NB4 (cell line): ENCODE data around the gene HSPA4.

Experiments used
- DNase-seq: peaks from one replicate; pipeline ENCODE4 v3.0.0; 2010; ENCODE audit warnings: low read depth
- H3K4me3 ChIP-seq: one replicate; pipeline ENCODE4 v1.5.1; 2011; ENCODE audit warnings: mild to moderate bottlenecking, low read depth, low read length, moderate library complexity
- MYC ChIP-seq: IDR thresholded peaks from 2 replicates; pipeline ENCODE4 v1.6.1; 2011; ENCODE audit warnings: low read depth, low read length
- POLR2A ChIP-seq: IDR thresholded peaks from 2 replicates; pipeline ENCODE4 v1.6.1; 2011; ENCODE audit warnings: mild to moderate bottlenecking; ENCODE audit not compliant: insufficient read length; ENCODE audit errors: extremely low read depth
- TF ChIP-seq, protein P1 (sequence below): IDR thresholded peaks from 2 replicates; pipeline ENCODE4 v1.6.1; 2011; ENCODE audit warnings: low read depth, low read length
- TF ChIP-seq, protein P2 (sequence below): IDR thresholded peaks from one replicate; pipeline ENCODE4 v1.5.1; 2012; ENCODE audit warnings: low read depth, low read length

The HSPA4 gene

DNA sequence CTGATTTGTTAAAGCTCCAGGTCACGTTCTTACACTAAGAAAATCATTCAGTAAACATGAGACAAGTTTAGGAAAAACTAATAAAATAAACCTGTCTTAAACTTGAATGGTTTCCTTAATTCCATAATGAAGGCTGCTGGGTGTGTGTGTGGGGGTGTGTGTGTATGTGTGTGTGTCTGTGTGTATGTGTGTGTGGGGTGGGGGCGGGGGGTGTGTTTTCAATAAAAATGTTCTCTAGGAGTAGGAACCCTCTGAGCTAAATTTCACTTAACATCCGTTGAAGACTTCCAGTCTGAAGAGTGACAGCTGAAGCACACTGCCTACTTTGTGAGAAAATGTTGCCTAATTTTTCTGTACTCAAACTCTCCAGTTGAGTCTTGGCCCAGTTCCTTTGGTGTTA is 54.5 kb downstream of the HSPA4 start:
- no peak overlapping the region for H3K4me3 ChIP-seq
- TF ChIP-seq, protein P1, sequence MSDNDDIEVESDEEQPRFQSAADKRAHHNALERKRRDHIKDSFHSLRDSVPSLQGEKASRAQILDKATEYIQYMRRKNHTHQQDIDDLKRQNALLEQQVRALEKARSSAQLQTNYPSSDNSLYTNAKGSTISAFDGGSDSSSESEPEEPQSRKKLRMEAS, result no peak
- no peak for TF ChIP-seq MYC
- TF ChIP-seq, protein P2, sequence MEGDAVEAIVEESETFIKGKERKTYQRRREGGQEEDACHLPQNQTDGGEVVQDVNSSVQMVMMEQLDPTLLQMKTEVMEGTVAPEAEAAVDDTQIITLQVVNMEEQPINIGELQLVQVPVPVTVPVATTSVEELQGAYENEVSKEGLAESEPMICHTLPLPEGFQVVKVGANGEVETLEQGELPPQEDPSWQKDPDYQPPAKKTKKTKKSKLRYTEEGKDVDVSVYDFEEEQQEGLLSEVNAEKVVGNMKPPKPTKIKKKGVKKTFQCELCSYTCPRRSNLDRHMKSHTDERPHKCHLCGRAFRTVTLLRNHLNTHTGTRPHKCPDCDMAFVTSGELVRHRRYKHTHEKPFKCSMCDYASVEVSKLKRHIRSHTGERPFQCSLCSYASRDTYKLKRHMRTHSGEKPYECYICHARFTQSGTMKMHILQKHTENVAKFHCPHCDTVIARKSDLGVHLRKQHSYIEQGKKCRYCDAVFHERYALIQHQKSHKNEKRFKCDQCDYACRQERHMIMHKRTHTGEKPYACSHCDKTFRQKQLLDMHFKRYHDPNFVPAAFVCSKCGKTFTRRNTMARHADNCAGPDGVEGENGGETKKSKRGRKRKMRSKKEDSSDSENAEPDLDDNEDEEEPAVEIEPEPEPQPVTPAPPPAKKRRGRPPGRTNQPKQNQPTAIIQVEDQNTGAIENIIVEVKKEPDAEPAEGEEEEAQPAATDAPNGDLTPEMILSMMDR, result no peak
- no peak for TF ChIP-seq POLR2A
- DNase-seq, result no peak

- DNase-seq, result no peak
- H3K4me3 ChIP-seq, result no peak overlapping the region
- TF ChIP-seq, protein P2, result no peak
- TF ChIP-seq, protein P1, result no peak
- TF ChIP-seq POLR2A, result no peak
- no peak for TF ChIP-seq MYC
Measured at GRCh38 chr5:133106761-133107572, 55.2 kb downstream of the HSPA4 start.

- no peak overlapping the region for H3K4me3 ChIP-seq
- DNase-seq, result peak; percentile 69
- TF ChIP-seq, protein P1, result no peak
- TF ChIP-seq MYC (no peak), POLR2A (no peak)
- TF ChIP-seq, protein P2, result no peak
Measured at GRCh38 chr5:133108481-133108921, 56.7 kb downstream of the HSPA4 start.

DNA sequence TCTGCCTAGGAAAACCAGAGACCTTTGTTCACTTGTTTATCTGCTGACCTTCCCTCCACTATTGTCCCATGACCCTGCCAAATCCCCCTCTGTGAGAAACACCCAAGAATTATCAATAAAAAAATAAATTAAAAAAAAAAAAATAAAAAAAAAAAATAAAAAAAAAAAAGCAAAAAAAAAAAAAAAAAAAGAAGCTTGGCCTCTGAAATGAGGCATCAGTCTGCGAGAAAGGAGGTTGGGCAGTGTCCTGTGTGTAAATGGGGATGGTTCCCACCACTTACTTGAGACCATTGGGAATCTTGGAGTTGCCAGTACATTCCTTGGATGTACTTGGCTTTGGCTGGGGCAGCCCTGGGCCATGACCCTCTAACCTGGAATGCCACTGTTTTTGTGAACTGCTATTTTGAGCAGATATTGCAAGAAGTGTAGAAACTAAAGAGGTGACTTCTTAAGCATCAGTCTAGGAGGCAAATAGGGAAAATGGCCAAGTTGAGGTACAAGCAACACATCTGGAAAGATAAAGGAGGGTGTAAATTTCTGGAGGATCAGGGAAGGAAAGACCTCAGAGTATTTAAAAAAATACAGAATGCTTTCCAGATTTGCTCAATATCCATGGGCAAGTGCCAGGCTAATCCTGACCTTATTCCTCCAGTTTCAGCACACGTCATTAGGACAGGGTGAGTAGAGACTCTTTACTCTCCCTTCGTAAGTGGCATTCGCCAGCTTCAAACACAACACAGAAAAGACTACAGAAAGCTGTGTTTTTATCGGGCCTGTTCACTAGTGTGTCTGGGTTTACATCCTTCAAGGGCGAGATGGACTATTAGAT is 58.1 kb downstream of the HSPA4 start:
- H3K4me3 ChIP-seq, result no peak overlapping the region
- TF ChIP-seq MYC, result no peak
- no peak for TF ChIP-seq POLR2A
- TF ChIP-seq, protein P2, result no peak
- TF ChIP-seq, protein P1, result no peak
- no peak for DNase-seq

GRCh38 chr5:133110709-133111108 is 58.9 kb downstream of the HSPA4 start:
- no peak for DNase-seq
- no peak overlapping the region for H3K4me3 ChIP-seq
- TF ChIP-seq, protein P1, result no peak
- TF ChIP-seq MYC, result no peak
- TF ChIP-seq, protein P2, result no peak
- TF ChIP-seq POLR2A, result no peak
